ENCODE data around the gene INO80. TPM values are rescaled to one million over a fixed set of nuclear protein-coding genes. Genes with fewer than 3 reads are reported as not detected.

The INO80 gene
- total RNA-seq, 1 experiment from 2014 or later = 27.3 TPM

GRCh38 chr15:40974879-40975278 is 141.2 kb downstream of the INO80 start:
- Histone ChIP-seq H3K9me3 (ENCODE audit: low read depth, low read length, poor library complexity, severe bottlenecking) (no peaks in the 10 kb centered on the region), H3K36me3 (ENCODE audit: insufficient read depth, low read length, poor library complexity, severe bottlenecking) (peaks cover 26% of the 10 kb centered on the region), H3K27me3 (replicated peaks; ENCODE audit: insufficient read depth, low read depth, low read length, poor library complexity) (no peaks in the 10 kb centered on the region), H3K27ac (ENCODE audit: low read depth, low read length, poor library complexity, severe bottlenecking) (no peak overlapping the region), H3K4me3 (ENCODE audit: low read depth, low read length, poor library complexity, severe bottlenecking) (no peak overlapping the region), H3K4me1 (ENCODE audit: insufficient read depth, low read length, poor library complexity, severe bottlenecking) (peaks cover 6% of the 10 kb centered on the region)
- no peak for DNase-seq (ENCODE audit: low spot score)
- intact Hi-C loops (cut with micrococcal nuclease; ENCODE audit: unreplicated experiment) = no loop called here
- POLR2A ChIA-PET (ENCODE audit: low non-redundant PET) = no interaction called here
- CTCF ChIA-PET = no interaction called here
- BruUV-seq (replicated peaks) = no TSS peak
- TF ChIP-seq EZH2 (IDR thresholded peaks at IDR 0.05; ENCODE audit: borderline replicate concordance, low read depth, low read length, poor library complexity, severe bottlenecking) = no peak
- TF ChIP-seq, protein P1, sequence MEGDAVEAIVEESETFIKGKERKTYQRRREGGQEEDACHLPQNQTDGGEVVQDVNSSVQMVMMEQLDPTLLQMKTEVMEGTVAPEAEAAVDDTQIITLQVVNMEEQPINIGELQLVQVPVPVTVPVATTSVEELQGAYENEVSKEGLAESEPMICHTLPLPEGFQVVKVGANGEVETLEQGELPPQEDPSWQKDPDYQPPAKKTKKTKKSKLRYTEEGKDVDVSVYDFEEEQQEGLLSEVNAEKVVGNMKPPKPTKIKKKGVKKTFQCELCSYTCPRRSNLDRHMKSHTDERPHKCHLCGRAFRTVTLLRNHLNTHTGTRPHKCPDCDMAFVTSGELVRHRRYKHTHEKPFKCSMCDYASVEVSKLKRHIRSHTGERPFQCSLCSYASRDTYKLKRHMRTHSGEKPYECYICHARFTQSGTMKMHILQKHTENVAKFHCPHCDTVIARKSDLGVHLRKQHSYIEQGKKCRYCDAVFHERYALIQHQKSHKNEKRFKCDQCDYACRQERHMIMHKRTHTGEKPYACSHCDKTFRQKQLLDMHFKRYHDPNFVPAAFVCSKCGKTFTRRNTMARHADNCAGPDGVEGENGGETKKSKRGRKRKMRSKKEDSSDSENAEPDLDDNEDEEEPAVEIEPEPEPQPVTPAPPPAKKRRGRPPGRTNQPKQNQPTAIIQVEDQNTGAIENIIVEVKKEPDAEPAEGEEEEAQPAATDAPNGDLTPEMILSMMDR (conservative IDR thresholded peaks at IDR 0.05; ENCODE audit: low read depth, low read length) = no peak; the same call in 1 of the 2 replicates

DNA sequence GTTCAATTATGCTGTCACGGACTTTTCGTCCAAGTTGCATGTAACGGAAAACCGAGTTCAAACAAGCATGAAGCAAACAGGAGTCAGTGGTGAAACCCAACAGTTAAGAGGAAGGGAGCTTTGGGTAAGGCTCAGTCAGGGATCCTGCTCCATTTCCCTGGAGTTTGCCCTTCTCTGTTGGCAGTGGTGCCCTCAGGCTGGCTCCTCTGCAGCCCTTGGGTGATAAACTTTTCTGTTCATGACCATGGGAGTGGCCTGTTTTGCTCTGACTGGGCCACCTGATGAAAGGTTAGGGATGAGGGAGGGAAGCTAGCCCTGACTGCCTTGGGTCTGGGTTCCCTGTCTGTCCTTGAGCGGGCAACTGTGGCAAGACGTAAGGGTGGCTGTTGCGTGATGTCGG is 146.7 kb downstream of the INO80 start:
- no peaks in the 10 kb centered on the region for H3K9me3 ChIP-seq (ENCODE audit: low read depth, low read length, poor library complexity, severe bottlenecking)
- TF ChIP-seq EZH2 (IDR thresholded peaks at IDR 0.05; ENCODE audit: borderline replicate concordance, low read depth, low read length, poor library complexity, severe bottlenecking) = no peak
- TF ChIP-seq, protein P1 (conservative IDR thresholded peaks at IDR 0.05; ENCODE audit: low read depth, low read length) = no peak
- H3K4me3 ChIP-seq (ENCODE audit: low read depth, low read length, poor library complexity, severe bottlenecking) = no peak overlapping the region
- H3K27me3 ChIP-seq (replicated peaks; ENCODE audit: insufficient read depth, low read depth, low read length, poor library complexity) = no peaks in the 10 kb centered on the region
- no TSS peak for BruUV-seq (replicated peaks)
- H3K27ac ChIP-seq (ENCODE audit: low read depth, low read length, poor library complexity, severe bottlenecking) = no peak overlapping the region
- CTCF ChIA-PET = interaction anchor here (0.6 kb wide), 1 partner anchor 65 kb away, joined by 3 read pairs; no protein-coding TSS in a partner anchor
- H3K36me3 ChIP-seq (ENCODE audit: insufficient read depth, low read length, poor library complexity, severe bottlenecking) = no peaks in the 10 kb centered on the region
- intact Hi-C loops (cut with micrococcal nuclease; ENCODE audit: unreplicated experiment) = no loop called here
- DNase-seq (ENCODE audit: low spot score) = no peak
- peaks cover 6% of the 10 kb centered on the region for H3K4me1 ChIP-seq (ENCODE audit: insufficient read depth, low read length, poor library complexity, severe bottlenecking)
- POLR2A ChIA-PET (ENCODE audit: low non-redundant PET) = no interaction called here

DNA sequence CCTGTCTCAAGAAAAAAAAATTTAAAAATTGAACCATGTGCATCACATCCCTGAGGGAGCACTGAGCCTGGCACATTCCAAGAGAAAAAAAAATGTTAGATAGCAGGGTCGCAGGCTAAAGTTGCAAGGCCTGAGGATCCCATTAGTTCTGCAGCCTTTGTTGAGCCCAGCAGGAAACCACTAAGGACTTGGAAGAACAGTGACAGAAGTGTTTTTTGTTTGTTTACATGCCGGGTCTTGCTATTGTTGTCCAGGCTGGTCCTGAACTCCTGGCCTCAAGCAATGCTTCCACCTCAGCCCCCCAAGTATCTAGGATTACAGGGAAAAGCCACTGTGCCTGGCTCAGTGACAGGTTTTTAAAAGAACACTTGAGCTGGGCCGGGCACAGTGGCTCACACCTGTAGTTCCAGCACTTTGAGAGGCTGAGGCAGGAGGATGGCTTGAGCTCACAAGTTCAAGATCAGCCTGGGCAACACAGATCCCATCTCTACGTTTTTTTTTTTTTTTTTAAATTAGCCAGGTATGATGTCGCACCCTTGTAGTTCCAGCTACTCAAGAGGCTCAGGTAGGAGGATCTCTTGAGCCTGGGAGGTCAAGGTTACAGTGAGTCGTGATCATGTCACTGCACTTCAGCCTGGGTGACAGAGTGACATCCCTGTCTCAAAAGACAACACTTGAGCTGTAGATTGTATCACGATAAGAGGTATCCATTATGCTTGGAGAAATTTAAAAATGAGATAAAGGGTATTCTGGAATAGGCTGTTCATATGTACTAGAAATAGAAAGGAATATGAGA is 147.6 kb downstream of the INO80 start:
- Histone ChIP-seq H3K4me1 (ENCODE audit: insufficient read depth, low read length, poor library complexity, severe bottlenecking) (peaks cover 6% of the 10 kb centered on the region), H3K4me3 (ENCODE audit: low read depth, low read length, poor library complexity, severe bottlenecking) (no peak overlapping the region), H3K27ac (ENCODE audit: low read depth, low read length, poor library complexity, severe bottlenecking) (no peak overlapping the region), H3K9me3 (ENCODE audit: low read depth, low read length, poor library complexity, severe bottlenecking) (no peaks in the 10 kb centered on the region), H3K36me3 (ENCODE audit: insufficient read depth, low read length, poor library complexity, severe bottlenecking) (no peaks in the 10 kb centered on the region), H3K27me3 (replicated peaks; ENCODE audit: insufficient read depth, low read depth, low read length, poor library complexity) (no peaks in the 10 kb centered on the region)
- DNase-seq (ENCODE audit: low spot score) = no peak
- CTCF ChIA-PET = no interaction called here
- POLR2A ChIA-PET (ENCODE audit: low non-redundant PET) = no interaction called here
- no peak for TF ChIP-seq EZH2 (IDR thresholded peaks at IDR 0.05; ENCODE audit: borderline replicate concordance, low read depth, low read length, poor library complexity, severe bottlenecking)
- TF ChIP-seq, protein P1 (conservative IDR thresholded peaks at IDR 0.05; ENCODE audit: low read depth, low read length) = no peak
- intact Hi-C loops (cut with micrococcal nuclease; ENCODE audit: unreplicated experiment) = no loop called here
- no TSS peak for BruUV-seq (replicated peaks)

Data from A673 (cell line).